WI38 (cell line): ENCODE measurements around the gene CCDC78.

Source experiments
- H3K4me3 ChIP-seq: 2 replicates; pipeline ENCODE4 v1.5.1; 2011; ENCODE audit warnings: low read depth, mild to moderate bottlenecking, control low read depth, low read length
- TF ChIP-seq, protein P1 (sequence below): IDR thresholded peaks from 2 replicates; pipeline ENCODE4 v1.5.1; 2012; ENCODE audit warnings: low read depth, mild to moderate bottlenecking, control low read depth, low read length

The CCDC78 gene

DNA sequence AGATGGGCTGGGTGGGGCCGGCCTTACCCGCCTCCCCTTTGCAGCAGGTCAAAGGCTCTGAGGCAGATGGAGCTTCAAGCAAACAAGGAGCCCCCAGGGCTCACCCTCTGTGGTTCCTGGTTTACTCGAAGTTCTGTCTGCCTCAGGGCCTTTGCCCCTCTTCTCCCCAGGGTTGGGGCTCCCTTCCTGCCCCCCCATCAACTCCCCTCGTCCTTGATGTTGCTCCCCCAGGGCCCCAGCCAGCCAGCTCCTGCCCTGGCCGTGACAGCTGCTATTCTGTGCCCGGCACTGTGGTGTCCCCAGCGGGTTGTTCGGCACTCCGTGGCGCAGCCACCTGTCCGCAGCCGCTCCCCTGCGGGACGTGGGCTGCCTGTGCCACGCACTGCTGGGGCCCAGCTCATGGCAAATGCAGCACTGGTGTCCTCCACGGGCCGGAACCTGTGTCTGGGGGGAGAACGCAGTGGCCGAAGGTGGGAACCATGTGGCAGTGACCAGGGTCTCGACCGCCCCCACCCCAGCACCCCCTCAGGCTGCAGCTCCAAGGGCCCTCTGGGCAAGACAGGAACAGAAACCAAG lies 15.7 kb downstream of the CCDC78 start:
- TF ChIP-seq, protein P1, sequence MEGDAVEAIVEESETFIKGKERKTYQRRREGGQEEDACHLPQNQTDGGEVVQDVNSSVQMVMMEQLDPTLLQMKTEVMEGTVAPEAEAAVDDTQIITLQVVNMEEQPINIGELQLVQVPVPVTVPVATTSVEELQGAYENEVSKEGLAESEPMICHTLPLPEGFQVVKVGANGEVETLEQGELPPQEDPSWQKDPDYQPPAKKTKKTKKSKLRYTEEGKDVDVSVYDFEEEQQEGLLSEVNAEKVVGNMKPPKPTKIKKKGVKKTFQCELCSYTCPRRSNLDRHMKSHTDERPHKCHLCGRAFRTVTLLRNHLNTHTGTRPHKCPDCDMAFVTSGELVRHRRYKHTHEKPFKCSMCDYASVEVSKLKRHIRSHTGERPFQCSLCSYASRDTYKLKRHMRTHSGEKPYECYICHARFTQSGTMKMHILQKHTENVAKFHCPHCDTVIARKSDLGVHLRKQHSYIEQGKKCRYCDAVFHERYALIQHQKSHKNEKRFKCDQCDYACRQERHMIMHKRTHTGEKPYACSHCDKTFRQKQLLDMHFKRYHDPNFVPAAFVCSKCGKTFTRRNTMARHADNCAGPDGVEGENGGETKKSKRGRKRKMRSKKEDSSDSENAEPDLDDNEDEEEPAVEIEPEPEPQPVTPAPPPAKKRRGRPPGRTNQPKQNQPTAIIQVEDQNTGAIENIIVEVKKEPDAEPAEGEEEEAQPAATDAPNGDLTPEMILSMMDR: no peak
- no peak overlapping the region for H3K4me3 ChIP-seq

DNA sequence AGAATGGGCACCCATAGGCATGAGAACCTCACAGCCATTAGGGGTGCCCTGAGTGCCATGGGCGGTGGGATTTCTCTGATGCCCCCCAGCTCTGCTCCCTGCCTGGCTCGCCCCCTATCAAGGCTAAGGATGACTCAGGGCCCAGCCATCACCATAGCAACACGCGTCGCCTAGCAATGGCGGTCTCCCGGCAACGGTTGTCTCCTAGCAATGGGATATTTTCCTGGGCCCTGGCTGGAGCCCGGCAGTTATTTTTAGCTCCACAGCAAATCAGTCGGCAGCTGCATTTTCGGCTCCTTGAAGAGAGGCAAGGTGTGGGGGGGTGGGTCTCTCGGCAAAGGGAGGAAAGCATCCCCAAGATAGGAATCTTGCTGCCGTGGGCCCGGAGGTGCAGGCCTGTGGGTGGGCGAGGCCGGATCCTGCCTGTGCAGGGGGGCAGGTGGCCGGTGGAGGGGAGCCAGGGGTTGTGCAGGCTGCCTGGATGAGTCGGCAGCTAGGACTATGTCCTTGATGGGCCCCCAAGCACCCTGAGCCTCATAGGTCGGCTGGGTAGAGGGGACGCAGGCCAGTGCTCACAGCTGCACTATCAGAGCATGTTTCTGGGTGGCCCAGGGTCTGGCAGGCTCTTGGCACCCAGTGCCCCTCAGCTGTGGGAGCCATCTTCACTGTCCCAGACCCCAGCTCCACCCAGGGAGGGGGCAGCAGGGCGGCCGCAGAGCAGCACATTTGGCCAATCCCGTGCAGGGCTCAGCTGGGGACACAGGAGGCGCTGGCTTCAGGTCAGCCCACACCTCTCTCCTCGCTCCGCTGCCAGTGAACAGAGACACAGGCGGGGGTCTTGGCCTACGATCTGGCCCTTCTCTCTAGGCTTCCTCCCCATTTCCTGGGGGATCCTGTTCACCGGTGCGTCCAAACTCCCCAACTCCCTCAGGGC lies 16.4 kb downstream of the CCDC78 start:
- TF ChIP-seq, protein P1: no peak
- H3K4me3 ChIP-seq: no peak overlapping the region

DNA sequence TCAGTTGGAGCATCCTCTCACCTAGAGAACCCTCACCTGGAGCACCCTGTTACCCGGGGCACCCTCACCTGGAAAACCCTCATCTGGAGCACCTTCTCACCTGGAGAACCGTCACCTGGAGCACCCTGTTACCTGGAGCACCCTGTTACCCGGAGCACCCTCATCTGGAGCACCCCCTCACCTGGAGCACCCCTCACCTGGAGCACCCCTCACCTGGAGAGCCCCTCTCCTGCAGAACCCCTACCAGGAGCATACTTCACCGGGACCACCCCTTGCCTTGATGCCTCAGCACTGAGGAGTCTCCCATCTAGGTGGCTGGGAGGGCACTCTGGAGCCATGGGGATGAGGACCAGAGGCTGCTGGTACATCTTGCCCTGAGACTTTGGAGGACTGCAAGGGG lies 17.3 kb downstream of the CCDC78 start:
- TF ChIP-seq, protein P1: no peak
- no peak overlapping the region for H3K4me3 ChIP-seq

DNA sequence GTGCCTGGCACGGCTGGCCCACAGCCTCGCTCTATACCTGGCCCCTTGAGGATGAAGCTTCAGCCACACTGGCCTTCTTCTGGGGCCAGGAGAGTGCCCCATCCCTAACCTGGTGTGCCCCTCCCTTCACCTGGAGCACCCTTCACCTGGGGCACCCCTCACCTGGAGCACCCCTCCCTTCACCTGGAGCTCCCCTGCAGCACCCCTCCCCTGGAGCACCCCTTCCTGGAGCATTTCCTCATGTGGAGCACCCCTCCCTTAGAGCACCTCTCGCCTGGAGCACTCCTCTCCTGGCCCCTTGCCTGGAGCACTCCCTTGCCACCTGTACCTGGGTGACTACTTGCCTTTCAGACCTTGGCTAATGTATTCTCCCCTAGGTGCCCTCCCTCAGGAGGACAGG lies 18.2 kb downstream of the CCDC78 start:
- TF ChIP-seq, protein P1: no peak

DNA sequence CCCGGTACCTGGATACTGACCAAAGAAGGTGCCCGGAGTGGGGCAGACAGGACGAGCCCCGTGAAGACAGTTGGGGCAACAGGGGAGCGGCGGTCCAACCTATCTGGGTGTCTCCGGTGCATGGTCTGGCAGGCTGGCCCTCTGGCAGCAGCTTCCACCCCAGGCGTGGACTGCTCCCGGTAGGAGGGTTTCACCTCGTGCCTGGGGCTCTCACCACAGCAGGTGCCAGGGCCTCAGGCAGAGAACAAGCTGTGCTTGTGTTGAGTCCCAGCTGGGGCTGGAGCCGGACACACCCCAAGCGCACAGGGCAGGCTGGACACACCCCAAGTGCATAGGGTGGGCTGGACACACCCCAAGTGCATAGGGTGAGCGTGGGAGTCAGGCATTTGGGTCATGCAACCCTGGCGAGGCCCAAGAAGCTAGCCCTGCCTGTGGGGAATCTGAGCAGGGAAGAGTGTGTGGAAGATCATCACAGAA lies 19.1 kb downstream of the CCDC78 start:
- no peak overlapping the region for H3K4me3 ChIP-seq
- TF ChIP-seq, protein P1: no peak

More for the DNA sequence above, 18.2 kb downstream of the CCDC78 start:
- H3K4me3 ChIP-seq: no peak overlapping the region

DNA sequence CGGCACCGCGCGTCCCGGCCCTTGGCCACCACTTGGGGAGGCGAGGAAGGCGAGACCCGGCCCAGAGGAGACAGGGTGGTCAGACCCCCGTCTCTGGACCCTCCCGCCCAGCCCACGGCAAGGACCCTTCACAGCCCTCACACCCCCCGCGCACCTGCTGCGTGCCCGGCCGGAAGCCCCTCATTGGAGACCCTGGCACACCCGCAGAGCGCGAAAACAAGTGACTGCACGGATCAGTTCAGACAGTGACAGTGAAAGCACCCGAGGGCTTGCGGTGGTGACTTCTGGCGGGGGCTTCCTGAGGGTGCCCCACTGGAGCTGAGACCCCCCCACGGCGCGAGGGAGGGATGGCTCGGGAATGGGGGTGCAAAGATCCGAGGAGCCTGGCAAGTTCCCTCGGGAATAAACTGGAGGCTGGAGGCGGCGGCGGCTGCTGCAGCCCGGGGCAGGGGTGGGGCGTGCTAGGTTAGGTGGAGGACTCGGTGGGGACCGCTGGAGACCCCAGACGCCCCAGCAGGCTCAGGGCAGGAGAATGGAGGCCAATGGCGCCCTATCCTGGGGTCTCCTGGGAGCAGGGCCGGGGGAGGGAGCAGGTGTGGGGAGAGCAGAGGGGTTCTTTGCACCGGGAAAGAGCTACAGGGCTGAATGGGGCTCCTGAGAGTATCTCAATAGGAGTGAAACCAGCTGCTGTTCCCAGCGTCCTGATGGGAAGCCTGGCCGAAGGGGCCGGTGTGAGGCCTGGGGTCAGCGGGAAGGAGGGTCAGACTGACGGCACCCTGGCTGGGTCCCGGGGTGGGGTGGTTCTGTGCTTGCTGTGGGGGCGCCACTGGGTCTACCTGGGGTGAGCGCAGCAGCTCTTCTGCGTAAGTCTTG lies 19.8 kb downstream of the CCDC78 start:
- H3K4me3 ChIP-seq: no peak overlapping the region
- TF ChIP-seq, protein P1: no peak
